HG03439 (cell line): ENCODE data around the gene LMOD2.

Source experiments
- ATAC-seq: cut with Tn5 transposase; IDR thresholded peaks from one replicate; pipeline ENCODE4 v1.9.1; 2021; ENCODE audit warnings: mild to moderate bottlenecking, moderate library complexity; ENCODE audit not compliant: unreplicated experiment

LMOD2 gene

DNA sequence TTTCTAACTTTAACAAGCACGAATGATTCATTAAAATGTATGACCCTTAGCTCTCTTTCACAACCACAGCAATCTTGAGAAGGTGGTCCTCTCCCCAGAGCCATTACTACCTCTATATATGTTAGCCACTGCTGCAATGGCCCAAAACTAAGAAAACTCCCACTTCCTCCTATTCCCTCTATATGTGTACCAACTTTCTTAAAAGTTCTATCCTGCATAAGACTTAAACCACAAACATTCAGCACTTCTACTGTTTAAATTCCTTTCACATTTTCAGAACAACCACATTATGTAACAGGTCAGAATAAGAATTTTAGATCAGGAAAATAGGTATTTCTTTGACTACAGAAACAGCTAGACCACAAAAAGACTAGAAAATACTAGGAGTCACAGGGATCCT is 57.0 kb downstream of the LMOD2 start:
- no peak for ATAC-seq
